Endothelial cell (in vitro differentiated cells): Measurements from ENCODE around the gene CEP131. TPM values are rescaled to one million over a fixed set of nuclear protein-coding genes. Genes with fewer than 3 reads are reported as not detected.
"Not testable (repeated sequence)": the region's sequence is repeated elsewhere in the genome, so short reads cannot be mapped to it uniquely, and the experiment has no call there.

Experiments used
- DNase-seq: peaks from one replicate; pipeline ENCODE4 v3.0.0; 2021; ENCODE audit warnings: low spot score
- H3K27ac Mint-ChIP-seq: one replicate; pipeline ENCODE4 v1.8.0; 2021; ENCODE audit warnings: mixed read lengths, inconsistent platforms; ENCODE audit not compliant: unreplicated experiment
- H3K27me3 Mint-ChIP-seq: one replicate; pipeline ENCODE4 v1.8.0; 2021; ENCODE audit warnings: mild to moderate bottlenecking, moderate library complexity, mixed read lengths, inconsistent platforms; ENCODE audit not compliant: unreplicated experiment
- H3K36me3 Mint-ChIP-seq: one replicate; pipeline ENCODE4 v1.8.0; 2021; ENCODE audit warnings: mild to moderate bottlenecking, low read depth, mixed read lengths, inconsistent platforms; ENCODE audit not compliant: unreplicated experiment
- H3K4me1 Mint-ChIP-seq: one replicate; pipeline ENCODE4 v1.8.0; 2021; ENCODE audit warnings: mild to moderate bottlenecking, mixed read lengths, inconsistent platforms; ENCODE audit not compliant: unreplicated experiment
- H3K4me3 Mint-ChIP-seq: one replicate; pipeline ENCODE4 v1.8.0; 2021; ENCODE audit warnings: mild to moderate bottlenecking, mixed read lengths, inconsistent platforms; ENCODE audit not compliant: unreplicated experiment
- H3K9me3 Mint-ChIP-seq: one replicate; pipeline ENCODE4 v1.8.0; 2021; ENCODE audit warnings: mixed read lengths, inconsistent platforms; ENCODE audit not compliant: unreplicated experiment
- CTCF ChIP-seq: fragments of 200-600 bp; sonication (generic); IDR thresholded peaks from one replicate; pipeline ENCODE4 v1.5.0; 2021; ENCODE audit warnings: antibody characterized with exemption; ENCODE audit not compliant: unreplicated experiment
- total RNA-seq: library from RNA; stranded (reverse); fragmentation: NEBNext Ultra II Directional; extraction: Animal tissue kit (Norgen Biotek cat#: 25700); gene quantifications from one replicate; pipeline ENCODE4 v1.2.1, GENCODE V29; 2021; ENCODE audit not compliant: unreplicated experiment

The CEP131 gene
- total RNA-seq, 1 donor from 2014 or later = 21.1 TPM

DNA sequence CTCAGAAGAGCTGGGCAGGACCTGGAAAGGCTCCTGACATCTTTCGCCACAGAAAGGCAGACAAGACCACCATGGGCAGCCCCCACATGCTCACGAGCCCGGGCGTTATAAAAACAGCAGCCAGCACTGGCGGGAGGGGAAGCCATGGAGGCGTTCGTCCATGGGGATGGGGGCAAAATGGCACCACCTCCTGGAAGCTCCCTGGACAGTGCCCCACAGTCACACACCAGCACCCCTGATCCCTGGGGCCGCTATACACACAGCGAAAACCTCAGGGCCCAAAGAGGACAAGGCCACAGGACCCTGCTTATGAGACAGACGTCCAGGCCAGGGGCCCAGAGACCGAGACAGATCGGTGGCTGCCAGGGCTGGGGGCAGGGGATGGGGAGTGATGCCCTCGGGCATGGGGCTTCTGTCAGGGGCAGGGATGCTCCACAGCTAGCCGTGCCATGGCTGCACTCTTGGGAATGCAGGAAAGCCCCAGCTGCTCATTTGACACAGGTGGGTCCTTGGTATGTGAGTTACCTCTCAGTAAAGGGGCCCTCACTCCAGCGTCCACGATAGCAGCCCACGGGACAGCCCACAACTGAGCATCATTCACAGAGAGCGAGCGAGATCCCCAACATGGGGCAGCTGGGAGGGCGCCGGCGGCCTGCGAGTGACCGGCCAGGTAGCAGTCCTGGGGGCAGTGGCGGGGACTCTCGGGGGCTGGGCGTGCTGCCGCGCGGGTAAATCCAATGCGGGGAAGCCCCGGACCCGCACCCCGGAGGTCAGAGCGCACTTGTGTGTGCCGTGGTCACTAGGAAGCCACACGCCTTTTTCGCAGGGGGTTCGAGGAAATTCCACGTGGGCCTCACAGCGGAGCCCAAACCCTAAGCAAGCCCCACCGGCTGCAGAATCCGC lies 63.8 kb downstream of the CEP131 start:
- Mint-ChIP-seq H3K36me3 (no peaks in the 10 kb centered on the region), H3K4me1 (peaks cover 4% of the 10 kb centered on the region), H3K9me3 (no peaks in the 10 kb centered on the region), H3K27me3 (peaks cover 3% of the 10 kb centered on the region), H3K4me3 (no peak overlapping the region), H3K27ac (no peak overlapping the region)
- no peak for TF ChIP-seq CTCF
- DNase-seq = no peak

DNA sequence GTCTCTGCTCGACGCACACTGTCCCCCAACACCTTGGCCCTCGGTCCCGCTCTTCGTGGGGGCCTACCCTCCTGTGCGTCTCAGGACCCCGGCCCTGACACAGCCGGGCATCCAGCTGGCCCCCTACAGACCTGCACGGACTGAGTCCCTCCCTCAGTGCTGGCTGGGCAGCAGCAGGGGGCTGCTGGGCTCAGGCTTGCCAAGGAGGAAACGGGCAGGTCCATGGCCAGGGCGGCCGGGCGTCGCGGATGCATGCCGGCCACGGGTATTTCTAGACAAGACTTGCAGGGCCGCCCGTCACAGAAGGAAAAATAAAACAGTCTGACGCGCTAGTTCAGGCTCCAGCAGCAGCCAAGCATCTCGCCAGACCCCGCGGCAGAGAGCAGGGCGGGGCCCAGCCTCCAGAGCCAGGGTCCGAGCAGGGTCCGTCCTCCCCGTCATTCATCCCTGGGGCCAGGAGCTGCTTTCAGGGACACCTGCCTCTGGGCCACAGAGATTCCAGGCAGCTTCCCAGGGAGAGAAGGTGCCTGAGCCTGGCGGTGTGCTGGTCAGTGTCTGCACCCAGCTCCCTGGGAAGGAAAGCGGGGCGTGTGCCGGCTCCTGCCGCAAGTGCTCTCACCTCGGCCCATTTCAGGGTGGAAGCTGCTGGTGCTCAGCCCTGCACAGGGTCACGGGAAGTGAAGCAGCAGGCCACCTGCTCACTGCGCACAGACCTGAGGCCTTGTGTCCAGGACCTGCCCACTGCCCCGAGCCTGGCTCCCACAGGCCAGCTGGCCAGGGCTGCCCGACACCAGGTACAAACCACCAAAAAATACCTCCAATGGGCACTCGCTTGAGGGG lies 64.7 kb downstream of the CEP131 start:
- Mint-ChIP-seq H3K36me3 (no peaks in the 10 kb centered on the region), H3K4me3 (no peak overlapping the region), H3K4me1 (peaks cover 4% of the 10 kb centered on the region)

GRCh38 chr17:81156866-81157805 lies 65.6 kb downstream of the CEP131 start:
- Mint-ChIP-seq H3K9me3 (no peaks in the 10 kb centered on the region), H3K4me1 (peaks cover 4% of the 10 kb centered on the region), H3K27me3 (peaks cover 3% of the 10 kb centered on the region), H3K36me3 (no peaks in the 10 kb centered on the region), H3K27ac (peak overlapping the region; percentile 24), H3K4me3 (no peak overlapping the region)
- no peak for TF ChIP-seq CTCF
- no peak for DNase-seq

More for the DNA sequence above, 64.7 kb downstream of the CEP131 start:
- no peak for TF ChIP-seq CTCF
- H3K27me3 Mint-ChIP-seq = peaks cover 3% of the 10 kb centered on the region
- no peak overlapping the region for H3K27ac Mint-ChIP-seq
- H3K9me3 Mint-ChIP-seq = no peaks in the 10 kb centered on the region
- DNase-seq = no peak

DNA sequence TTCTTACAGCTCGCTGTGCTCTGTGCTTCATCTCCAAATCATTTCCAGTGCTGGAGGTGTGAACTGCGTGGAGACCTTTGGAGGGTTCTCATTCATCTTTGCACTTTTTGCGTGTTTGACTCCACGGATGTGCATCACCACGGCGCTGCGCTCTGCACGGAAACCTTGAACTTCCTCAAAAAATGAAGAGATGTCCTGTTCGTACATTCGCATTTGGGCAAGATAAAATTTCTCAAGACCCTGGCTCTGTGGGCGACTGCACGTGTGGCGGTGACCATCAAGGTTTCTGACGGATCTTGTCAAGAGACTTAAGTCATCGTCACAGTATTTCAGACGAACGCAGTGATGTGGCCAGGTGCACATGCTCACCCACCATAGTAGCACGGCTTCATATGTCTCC lies 67.8 kb downstream of the CEP131 start:
- H3K9me3 Mint-ChIP-seq = no peaks in the 10 kb centered on the region
- H3K4me1 Mint-ChIP-seq = no peaks in the 10 kb centered on the region
- TF ChIP-seq CTCF = no peak
- no peaks in the 10 kb centered on the region for H3K27me3 Mint-ChIP-seq
- DNase-seq = no peak
- H3K36me3 Mint-ChIP-seq = no peaks in the 10 kb centered on the region
- peak overlapping the region; percentile 31 for H3K4me3 Mint-ChIP-seq
- no peak overlapping the region for H3K27ac Mint-ChIP-seq

DNA sequence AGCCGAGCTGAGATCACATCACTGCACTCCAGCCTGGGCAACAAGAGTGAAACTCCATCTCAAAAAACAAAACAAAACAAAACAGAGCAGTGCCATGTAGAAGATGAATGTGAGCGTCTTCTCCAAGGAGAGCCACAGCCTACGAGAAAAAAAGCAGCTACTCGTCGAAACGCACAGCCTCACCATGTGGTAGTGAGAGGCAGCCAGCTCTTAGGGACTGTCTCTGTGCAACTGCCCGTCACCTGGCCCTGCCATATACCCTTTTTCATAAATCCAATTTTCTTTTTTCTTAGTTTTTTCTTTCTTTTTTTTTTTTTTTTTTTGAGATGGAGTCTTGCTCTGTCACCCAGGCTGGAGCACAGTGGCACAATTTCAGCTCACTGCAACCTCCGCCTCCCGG lies 68.7 kb downstream of the CEP131 start:
- not testable (repeated sequence) for H3K36me3 Mint-ChIP-seq, H3K9me3 Mint-ChIP-seq, H3K27me3 Mint-ChIP-seq, H3K4me3 Mint-ChIP-seq, H3K27ac Mint-ChIP-seq, H3K4me1 Mint-ChIP-seq, DNase-seq
